GM19351 (cell line): ENCODE results near the gene SHLD1.
"Not testable (repeated sequence)": the region's sequence is repeated elsewhere in the genome, so short reads cannot be mapped to it uniquely, and the experiment has no call there.

ENCODE experiments used
- ATAC-seq: cut with Tn5 transposase; IDR thresholded peaks from one replicate; pipeline ENCODE4 v1.9.1; 2021; ENCODE audit warnings: mild to moderate bottlenecking, moderate library complexity; ENCODE audit not compliant: unreplicated experiment

Gene SHLD1, protein sequence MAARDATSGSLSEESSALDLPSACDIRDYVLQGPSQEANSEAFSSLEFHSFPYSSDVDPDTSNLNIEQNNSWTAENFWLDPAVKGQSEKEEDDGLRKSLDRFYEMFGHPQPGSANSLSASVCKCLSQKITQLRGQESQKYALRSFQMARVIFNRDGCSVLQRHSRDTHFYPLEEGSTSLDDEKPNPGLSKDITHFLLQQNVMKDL

DNA sequence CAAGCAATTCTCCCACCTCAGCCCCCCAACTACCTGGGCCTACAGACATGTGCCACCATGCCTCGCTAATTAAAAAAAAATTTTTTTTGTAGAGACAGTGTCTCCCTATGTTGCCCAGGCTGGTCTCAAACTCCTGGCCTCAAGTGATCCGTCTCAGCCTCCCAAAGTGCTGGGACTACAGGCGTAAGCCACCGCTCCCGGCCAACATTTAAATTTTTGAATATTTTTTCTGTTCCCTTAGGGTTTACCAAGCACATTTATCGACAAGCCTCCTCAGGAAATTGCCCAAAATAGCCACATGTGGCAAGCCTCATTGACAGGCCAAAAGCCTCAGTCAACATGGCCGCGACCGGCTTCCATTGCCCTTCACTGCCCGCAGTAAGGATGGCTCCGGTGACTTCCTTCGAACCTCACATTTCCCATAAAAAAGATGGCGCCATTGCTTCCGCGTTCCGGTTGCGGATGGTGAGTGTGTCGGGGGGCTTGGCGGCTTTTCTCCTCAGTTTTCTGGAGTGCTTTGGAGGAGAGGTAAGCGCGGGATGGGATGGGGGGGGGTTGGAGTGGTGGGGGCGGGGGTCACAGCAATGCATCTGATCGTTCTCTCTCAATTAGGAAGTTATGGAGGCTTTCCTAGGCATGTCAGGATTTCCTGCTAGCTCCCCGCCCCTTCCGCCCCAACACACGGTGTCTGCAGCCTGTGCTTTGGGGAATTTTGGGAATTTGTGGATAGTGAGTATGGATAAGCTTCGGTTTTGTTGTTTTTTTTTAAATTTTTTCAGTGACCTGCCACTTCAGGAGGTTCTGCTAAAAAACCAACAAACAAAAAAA lies at the start of gene SHLD1:
Gene SHLD1, plus strand, starts transcription at position 450 of the 828 bp plus-strand sequence. CDS start 22,465 bp downstream, outside the sequence.
- peak; percentile 98 for ATAC-seq

DNA sequence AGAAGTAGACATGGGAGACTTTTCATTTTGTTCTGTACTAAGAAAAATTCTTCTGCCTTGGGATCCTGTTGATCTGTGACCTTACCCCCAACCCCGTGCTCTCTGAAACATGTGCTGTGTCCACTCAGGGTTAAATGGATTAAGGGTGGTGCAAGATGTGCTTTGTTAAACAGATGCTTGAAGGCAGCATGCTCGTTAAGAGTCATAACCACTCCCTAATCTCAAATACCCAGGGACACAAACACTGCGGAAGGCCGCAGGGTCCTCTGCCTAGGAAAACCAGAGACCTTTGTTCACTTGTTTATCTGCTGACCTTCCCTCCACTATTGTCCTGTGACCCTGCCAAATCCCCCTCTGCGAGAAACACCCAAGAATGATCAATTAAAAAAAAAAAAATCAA lies 47.9 kb upstream of the SHLD1 start:
- ATAC-seq = not testable (repeated sequence)

DNA sequence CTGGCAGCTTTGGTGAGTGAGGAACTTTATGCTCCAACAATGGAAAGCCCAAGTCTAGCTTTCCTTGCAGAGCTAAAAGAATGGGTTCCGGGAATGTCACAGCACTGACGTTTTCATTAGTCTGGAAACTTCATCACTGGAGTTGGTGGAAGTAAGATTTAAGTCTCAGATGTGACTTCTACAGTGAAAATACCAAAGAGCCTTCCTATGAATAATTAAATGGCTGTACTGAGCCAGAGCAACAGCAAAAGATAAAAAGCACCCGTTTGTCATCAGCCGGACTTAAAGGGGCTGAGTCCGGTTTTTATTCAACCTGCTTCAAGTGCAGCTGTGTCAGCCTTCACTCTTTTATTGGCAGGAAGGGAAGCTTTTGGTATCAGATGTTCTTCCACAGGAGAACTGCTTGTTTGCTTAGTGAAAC lies 46.5 kb upstream of the SHLD1 start:
- no peak for ATAC-seq

DNA sequence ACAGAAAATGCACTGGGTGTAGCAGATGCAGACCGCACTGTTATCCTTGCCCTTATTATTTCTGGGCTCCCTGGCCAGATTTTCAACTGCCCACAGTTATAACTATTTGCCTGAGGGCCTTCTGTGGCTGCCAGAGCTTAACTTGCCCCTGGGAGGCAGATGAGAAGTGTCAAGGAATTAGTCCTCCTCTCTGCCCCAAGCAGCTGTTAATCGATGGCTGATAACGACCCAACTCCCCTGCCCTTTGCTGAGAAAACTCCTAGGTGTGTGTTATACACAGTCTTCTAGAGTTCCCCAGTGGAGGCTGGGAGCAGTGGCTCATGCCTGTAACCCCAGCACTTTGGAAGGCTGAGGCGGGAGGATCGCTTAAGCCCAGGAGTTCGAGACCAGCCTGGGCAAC lies 44.4 kb upstream of the SHLD1 start:
- no peak for ATAC-seq

DNA sequence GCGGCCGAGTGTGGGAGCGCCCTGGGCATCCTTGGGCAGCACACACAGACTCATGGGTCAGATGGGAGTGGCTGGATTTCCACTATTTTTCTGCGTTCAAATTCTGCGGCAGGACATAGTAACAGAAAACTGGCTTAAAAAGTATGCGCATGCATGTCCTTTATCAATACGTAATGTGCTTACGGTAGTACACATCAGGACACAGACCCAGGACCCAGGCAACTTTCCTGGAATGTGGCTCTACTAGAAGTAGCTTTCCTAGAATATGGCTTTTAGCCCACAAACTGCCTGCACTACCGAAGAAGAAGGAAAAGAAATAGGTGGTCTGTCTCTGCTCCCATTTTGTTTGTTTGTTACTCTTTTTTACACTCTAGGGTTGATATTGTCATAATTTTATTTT lies 43.4 kb upstream of the SHLD1 start:
- ATAC-seq = no peak

DNA sequence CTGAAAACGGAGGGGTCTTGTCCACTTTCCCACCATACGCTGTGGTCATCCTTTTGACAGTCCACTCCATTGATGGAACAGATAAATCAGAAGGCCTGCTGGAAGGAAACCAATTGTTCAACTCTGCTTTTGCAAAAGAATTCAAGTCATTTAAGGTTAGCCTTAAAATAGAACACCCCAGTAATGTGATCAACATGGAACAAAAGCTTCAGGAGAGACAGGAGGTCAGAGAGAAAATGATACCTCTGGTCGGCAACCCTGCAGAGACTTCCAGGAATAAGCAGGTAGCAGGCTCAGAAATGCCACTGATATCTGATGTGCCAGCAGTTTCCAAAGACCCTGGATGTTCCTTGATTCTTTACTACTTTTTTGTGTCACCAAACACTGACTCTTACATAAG lies 39.6 kb upstream of the SHLD1 start:
- no peak for ATAC-seq

DNA sequence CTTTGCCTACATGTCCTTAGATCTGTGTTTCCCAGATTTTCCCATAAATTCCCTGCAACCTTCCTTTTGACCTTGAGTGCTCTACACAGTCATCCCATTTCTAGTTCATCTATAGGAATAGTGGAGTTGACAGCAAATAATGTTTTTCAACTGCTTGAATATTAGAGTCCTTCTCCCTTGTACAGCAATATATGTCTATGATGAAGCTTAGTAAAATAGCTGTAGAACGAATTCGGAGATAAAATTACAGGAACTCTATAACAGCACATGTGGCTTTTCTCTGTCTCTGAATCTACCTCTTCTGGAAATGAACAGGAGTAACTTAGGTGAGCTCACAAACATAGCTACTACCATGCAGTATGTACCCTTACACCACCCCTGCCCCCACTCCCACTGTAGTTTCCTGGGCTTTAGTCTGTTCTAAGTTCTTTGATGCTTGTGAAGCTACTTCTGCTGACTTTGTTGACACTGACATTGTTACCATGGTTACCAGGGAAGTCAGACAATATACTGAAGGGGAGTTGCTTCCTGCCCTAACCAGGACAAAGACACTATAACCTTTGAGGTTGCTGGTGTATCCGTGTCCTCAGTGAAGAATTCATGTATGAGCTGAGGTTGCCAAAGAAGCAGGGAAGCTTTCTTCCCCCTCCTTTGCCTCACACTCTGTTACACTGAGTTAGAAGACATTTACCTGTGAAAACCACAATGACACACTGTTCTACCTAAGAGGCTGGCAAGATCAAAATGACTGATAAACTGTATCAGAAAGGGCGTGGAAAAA lies 35.8 kb upstream of the SHLD1 start:
- ATAC-seq = no peak

DNA sequence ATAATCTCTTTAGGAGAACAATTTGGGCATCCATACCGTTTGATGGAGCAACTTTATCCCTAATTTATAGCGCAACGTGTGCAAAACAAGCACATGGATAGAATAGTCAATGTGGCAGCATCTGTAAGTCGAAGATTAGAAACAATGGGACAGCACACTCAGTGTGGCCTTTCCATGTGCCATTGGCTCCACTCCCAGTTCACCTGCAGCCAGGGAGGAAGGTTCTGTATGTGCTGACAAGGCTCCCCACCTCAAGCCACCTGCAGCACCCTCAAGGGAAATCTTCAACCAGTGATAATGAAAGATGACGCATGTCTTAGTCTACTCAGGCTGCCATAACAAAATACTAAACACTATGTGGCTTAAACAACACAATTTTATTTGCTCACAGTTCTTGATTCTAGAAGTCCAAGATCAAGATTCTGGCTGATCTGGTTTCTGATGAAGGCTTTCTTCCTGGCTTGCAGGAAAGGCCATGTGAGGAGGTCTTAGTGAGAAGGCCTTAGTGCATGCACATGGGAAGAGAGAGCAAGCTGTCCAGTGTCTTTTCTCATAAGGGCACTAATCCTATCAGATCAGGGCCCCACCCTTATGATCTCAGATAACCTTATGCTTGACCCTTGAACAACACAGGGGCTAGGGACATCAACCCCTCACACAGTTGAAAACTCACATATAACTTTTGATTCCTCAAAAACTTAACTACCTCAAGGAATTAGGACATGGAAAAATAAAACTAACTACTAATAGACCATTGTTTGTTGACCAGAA lies 34.9 kb upstream of the SHLD1 start:
- no peak for ATAC-seq

DNA sequence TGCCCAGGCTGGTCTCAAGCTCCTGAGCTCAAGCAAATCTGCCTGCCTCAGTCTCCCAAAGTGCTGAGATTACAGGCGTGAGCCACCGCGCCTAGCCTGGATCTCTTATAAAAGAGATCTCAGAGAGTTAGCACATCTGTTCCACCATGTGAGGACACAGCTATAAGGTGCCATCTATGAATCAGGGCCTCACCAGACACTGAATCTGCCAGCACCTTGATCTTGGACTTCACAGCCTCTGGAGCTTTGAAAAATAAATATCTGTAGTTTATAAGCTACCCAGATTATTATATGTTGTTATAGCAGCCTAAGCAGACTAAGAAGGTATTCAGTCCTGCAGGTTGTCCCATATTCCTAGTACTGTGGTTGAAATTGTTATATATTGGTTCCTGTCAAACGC lies 33.2 kb upstream of the SHLD1 start:
- no peak for ATAC-seq

DNA sequence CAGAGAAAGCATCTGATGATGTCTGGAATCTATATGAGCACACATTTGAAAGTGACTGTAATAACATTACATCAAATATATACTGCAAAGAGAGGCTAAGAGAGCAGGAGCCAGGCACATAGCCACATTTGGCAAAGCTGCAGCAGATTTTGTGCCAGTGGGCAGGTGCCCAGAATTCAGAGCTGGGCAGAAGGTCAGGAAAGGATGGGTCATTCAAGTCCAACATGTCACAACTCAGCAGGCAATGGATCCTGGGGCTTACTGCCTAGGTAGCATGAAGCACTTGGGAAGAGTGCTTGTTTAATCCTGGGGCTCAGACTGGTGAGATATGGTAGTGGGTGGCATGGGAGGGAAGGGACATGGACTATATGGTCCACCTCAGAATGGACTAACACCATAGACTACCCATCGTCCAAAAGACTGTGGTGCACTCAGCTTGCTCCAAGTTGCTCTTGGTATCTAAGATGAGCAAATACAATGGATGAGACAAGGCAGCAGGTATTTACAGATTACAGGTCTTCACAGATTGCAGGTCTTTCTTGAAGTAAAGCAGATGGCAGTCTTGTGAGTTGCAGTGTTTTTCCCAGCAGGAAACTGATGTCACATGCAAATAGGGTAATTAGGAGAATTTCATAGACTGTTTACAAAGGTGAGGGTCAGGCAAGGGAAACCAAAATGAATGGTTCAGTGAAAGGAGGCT lies 31.2 kb upstream of the SHLD1 start:
- ATAC-seq = no peak

DNA sequence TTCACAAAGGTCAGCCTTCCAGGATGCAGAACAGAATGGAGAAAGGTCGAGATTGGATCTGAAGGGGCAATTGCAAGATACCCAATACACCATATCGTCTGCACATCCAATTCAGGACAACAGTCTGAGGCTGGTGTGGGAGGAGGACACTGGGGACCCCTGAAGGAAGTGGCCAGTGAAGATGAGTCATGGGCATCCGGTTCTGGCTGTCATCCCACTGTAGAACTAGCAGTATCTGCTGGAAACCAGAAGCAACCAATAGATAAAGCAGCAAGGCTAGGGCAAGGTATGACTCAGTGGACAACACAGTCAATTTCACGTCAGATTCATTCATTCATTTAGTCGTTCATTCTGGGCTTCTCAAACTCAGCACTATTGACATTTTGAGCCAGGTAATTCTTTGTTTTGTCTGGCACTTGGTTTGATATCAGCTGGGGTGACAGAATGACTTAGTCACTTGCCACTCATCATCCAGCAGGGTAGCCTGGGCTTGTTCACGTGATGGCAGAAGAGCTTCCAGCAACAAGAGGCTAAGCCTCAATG lies 30.3 kb upstream of the SHLD1 start:
- no peak for ATAC-seq

DNA sequence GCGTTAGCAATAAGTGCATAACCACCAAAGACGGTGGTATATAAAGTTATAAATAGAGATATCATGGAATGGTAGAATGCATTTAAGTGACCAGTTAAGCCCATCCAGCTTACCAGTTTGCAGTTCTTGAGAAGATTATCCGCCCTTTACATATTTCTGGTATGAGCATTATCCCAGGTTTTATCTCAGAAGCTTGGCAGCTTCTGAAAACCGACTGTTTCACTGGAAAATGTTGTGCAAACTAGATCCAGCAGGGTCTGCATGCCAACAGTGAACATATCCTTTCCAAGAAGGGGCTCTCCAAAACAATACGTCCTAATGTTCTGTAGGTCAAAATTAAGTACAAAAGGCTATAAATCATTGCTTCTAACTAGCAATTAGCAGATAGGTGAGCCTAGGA lies 29.5 kb upstream of the SHLD1 start:
- no peak for ATAC-seq

DNA sequence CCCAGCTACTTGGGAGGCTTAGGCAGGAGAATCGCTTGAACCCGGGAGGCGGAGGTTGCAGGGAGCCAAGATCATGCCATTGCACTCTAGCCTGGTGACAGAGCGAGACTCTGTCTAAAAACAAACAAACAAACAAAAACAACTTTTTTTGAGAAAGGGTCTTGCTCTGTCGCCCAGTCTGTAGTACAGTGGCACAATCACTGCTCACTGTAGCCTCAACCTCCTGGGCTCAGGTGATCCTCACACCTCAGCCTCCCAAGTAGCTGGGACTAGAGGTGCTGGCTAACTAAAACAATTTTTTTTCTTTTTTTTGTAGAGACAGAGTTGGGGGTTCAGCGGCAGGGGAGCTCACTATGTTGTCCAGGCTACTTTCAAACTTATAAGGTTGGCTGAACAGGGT lies 28.8 kb upstream of the SHLD1 start:
- not testable (repeated sequence) for ATAC-seq

DNA sequence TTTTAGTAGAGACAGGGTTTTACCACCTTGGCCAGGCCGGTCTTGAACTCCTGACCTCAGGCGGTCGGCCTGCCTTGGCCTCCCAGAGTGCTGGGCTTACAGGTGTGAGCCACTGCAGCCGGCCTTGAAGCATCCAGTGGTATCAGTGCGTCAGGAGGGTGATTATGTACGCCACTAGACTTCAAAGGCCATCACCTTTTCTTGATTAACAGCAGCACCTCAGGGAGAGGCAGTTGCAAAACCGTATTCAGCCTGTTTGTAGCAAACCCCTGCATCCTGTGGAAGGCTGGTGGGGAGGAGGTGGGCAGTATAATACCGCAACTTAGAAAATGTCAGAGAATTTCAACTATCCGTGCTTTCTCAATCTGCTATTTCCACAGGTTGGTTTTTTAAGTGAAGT lies 27.3 kb upstream of the SHLD1 start:
- no peak for ATAC-seq

DNA sequence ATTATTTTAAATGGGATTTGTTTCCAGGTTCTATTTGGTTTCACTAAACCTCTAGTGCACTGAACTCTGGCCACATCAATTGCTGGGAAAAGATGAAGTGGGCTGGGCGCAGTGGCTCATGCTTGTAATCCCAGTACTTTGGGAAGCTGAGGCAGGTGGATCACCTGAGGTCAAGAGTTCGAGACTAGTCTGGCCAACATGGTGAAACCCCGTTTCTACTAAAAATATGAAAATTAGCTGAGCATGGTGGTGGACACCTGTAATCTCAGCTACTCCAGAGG lies 25.1 kb upstream of the SHLD1 start:
- not testable (repeated sequence) for ATAC-seq

DNA sequence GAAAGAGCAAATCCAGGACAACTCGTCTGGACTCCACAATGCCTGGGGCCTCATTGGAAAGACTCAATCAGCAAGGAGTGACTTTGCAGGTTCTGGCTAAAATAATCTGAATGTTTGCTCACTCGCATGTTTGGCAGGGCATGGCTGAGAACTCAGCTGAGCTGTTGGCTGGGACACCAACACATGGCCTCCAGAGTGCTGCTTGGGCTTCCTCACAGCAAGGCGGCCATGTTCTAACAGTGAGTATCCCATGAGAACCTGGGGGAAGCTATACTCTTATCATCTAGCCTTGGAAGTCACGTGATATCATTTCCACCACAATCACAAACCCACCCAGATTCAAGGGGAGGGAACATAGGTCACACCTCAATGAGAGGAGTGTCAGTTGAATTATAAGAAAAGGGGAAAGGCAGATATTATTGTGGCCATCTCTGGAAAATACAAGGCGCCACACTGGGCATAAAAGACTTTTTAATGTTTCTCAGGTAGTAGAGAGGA lies 23.1 kb upstream of the SHLD1 start:
- no peak for ATAC-seq

DNA sequence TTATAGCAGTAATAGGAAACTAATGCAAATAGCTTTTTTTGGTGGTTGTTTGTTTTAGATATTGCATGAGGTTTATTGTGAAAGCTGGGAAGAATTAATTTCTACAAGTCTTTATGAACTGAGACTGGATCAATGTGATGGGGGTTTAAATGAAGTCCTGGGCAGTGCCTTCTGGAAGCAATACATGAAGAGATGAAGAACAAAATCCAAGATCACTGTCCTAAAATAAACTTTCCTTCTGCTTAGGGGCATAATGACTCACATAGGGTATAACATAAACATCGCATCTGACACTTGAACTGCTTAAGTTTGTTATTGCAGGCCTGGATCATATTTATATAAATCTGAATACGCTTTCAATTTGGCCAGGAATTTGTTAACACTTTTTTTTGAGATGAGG lies 20.9 kb upstream of the SHLD1 start:
- ATAC-seq = no peak

DNA sequence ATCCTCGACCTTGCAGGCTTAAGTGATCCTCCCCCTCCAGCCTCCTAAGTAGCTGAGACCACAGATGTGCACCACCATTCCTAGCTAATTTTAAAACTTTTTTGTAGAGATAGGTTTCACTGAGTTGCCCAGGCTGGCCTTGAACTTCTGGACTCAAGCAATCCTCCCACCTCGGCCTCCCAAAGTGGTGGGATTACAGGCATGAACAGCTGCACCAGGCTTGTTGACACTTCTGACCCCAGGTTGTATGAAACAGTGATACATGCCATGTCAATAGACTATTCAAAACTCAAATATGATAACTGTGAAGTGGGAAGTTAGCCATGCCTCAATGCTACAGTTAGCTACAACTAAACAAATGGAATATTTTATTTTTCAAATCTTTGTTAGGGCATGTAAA lies 20.1 kb upstream of the SHLD1 start:
- no peak for ATAC-seq

DNA sequence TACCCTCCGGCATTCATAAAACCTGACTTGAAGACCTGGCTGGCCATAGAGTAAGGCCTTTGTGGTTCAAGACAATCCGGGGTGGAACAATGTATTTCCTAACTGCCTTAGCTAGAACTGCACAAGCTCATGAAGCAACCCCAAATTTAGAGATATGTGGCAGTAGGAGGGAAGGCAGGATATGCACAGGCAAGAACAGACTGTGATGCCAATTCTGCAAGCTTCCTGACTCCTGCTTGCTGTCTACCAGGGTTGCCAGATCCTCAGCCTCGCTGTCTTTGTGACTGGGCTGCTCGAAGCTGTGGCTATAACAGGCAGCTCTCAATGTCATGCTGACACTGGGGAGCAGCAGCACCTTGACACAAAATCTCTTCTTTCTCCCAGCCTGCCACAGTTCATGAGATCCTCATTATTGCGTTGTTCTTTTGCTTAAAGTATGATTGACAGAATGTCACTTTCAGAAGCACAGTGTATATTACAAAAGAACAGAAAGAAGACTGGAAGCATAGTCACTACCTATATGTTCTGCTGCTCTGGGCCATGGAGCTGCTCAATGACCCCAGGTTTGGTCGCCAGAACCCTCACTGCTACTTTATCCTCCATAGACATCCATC lies 18.3 kb upstream of the SHLD1 start:
- no peak for ATAC-seq

DNA sequence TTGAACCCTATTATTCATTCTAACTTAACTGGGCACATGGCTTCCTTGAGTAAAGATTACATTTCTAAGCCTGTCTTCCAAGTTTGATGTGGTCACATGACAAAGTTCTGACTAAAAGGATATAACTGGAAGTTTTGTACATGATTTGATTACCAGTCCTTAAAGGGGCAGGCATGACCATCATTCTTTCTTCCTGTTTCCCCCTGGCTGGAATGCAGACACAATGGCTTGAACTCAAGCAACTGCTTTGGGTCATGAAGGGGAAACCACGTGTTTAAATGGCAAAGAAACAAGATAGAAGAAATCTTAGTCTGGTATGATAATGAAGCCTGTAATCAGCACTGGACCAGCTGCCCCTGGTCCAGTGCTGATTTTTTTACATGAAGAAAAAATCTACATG lies 15.6 kb upstream of the SHLD1 start:
- no peak for ATAC-seq
